Measurements from ENCODE around the gene USP6NL. TPM values are rescaled to one million over a fixed set of nuclear protein-coding genes. Genes with fewer than 3 reads are reported as not detected.

The USP6NL gene
- total and polyA plus RNA-seq, 2 of the 8 experiments (the other 6 are each of a cell fraction or from before 2014, with no cell fraction given), result 10.9 to 28.8 TPM

DNA sequence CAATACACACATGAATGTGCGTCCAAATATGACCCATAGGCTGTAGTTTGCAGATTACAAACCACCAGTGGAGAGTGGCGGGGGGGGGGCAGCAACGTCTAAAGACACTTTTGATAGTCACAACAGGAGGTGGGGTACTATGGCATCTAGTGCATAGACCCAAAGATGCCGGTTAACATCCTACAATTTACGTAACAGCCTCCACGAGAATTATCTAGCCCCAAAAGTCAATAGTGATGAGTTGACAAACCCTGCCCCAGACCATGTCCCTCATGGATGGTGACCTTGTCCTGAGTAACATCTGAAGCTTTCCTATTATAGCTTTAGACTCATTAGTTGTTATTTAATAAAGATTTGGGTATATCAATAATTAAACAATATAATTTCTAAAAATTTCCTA is 31.6 kb downstream of the USP6NL start (continued):
- no peak for TF ChIP-seq FOSL1 (IDR thresholded peaks at IDR 0.05; ENCODE audit: insufficient read depth, low read depth, low read length)
